Activated CD8-positive, alpha-beta T cell treated with anti-CD3 and anti-CD28 coated beads, Interleukin-2, amount 10 ng/mL, durations not matched to agents 7 days and 5 days (primary cell): Measurements from ENCODE around the gene FZR1. TPM values are rescaled to one million over a fixed set of nuclear protein-coding genes. Genes with fewer than 3 reads are reported as not detected.
"Not testable (repeated sequence)": the region's sequence is repeated elsewhere in the genome, so short reads cannot be mapped to it uniquely, and the experiment has no call there.

Source experiments
- ATAC-seq: fragments of 150-1000 bp; cut with Tn5 transposase; one replicate; pipeline ENCODE4 v1.10.0; 2021; ENCODE audit warnings: moderate library complexity
- CTCF ChIA-PET: fragments of 350-600 bp; sonication (Branson Sonifier 250); formaldehyde crosslinking; loops from one replicate; lab custom pipeline; 2021; ENCODE audit warnings: antibody characterized with exemption; lab: Charles Lee
- POLR2A ChIA-PET: fragments of 350-600 bp; sonication (Branson Sonifier 250); formaldehyde crosslinking; loops from one replicate; lab custom pipeline; 2021; ENCODE audit warnings: antibody characterized with exemption; lab: Charles Lee
- DNase-seq: peaks from one replicate; pipeline ENCODE4 v3.0.0-alpha.2; 2020
- H3K27ac Mint-ChIP-seq: one replicate; pipeline ENCODE4 v1.8.0; 2021; ENCODE audit warnings: mild to moderate bottlenecking, mixed read lengths
- H3K27me3 Mint-ChIP-seq: one replicate; pipeline ENCODE4 v1.8.0; 2021; ENCODE audit warnings: low read depth, mixed read lengths
- H3K36me3 Mint-ChIP-seq: one replicate; pipeline ENCODE4 v1.8.0; 2021; ENCODE audit warnings: low read depth, mixed read lengths
- H3K4me1 Mint-ChIP-seq: one replicate; pipeline ENCODE4 v1.8.0; 2021; ENCODE audit warnings: low read depth, mixed read lengths
- H3K4me3 Mint-ChIP-seq: one replicate; pipeline ENCODE4 v1.8.0; 2021; ENCODE audit warnings: mild to moderate bottlenecking, mixed read lengths
- H3K9me3 Mint-ChIP-seq: one replicate; pipeline ENCODE4 v1.8.0; 2022; ENCODE audit warnings: mixed read lengths; ENCODE audit not compliant: insufficient read depth
- total RNA-seq, 2 experiments: library from RNA; stranded (reverse); gene quantifications; one replicate each; pipeline ENCODE4 v1.2.3, GENCODE V29; 2021

The FZR1 gene
- total RNA-seq, 2 experiments from 2014 or later, result 72.7 to 81.6 TPM

GRCh38 chr19:3577723-3578344 is 71.7 kb downstream of the FZR1 start:
- ChIA-PET POLR2A (no interaction called here), CTCF (no interaction called here)
- Mint-ChIP-seq H3K9me3 (no peaks in the 10 kb centered on the region), H3K4me3 (no peak overlapping the region), H3K36me3 (peaks cover 9% of the 10 kb centered on the region), H3K27me3 (no peaks in the 10 kb centered on the region), H3K27ac (no peak overlapping the region), H3K4me1 (peaks cover 6% of the 10 kb centered on the region)
- DNase-seq (no peak), ATAC-seq (no peak)

- H3K36me3 Mint-ChIP-seq, result peaks cover 9% of the 10 kb centered on the region
- H3K9me3 Mint-ChIP-seq, result no peaks in the 10 kb centered on the region
- ChIA-PET POLR2A (no interaction called here), CTCF (interaction anchor here (1.5 kb wide), 1 partner anchor 13 kb away, joined by 3 read pairs; no protein-coding TSS in a partner anchor)
- no peak overlapping the region for H3K4me3 Mint-ChIP-seq
- no peak for DNase-seq
- peaks cover 6% of the 10 kb centered on the region for H3K4me1 Mint-ChIP-seq
- H3K27ac Mint-ChIP-seq, result no peak overlapping the region
- no peak for ATAC-seq
- H3K27me3 Mint-ChIP-seq, result peaks cover 2% of the 10 kb centered on the region
These were observed 72.3 kb downstream of the FZR1 start for GRCh38 chr19:3578390-3578789.

- H3K9me3 Mint-ChIP-seq, result no peaks in the 10 kb centered on the region
- ChIA-PET CTCF (no interaction called here), POLR2A (no interaction called here)
- no peak for ATAC-seq
- no peak overlapping the region for H3K27ac Mint-ChIP-seq
- peaks cover 5% of the 10 kb centered on the region for H3K36me3 Mint-ChIP-seq
- no peak overlapping the region for H3K4me3 Mint-ChIP-seq
- H3K4me1 Mint-ChIP-seq, result no peaks in the 10 kb centered on the region
- peaks cover 4% of the 10 kb centered on the region for H3K27me3 Mint-ChIP-seq
- DNase-seq, result no peak
These were observed 74.2 kb downstream of the FZR1 start for GRCh38 chr19:3580156-3580934.

- H3K4me1 Mint-ChIP-seq, H3K36me3 Mint-ChIP-seq, ATAC-seq, H3K27me3 Mint-ChIP-seq, DNase-seq, H3K4me3 Mint-ChIP-seq, H3K9me3 Mint-ChIP-seq, H3K27ac Mint-ChIP-seq, POLR2A ChIA-PET: not testable (repeated sequence)
- CTCF ChIA-PET, result interaction anchor here (1.1 kb wide), 1 partner anchor 36 kb away, joined by 3 read pairs; no protein-coding TSS in a partner anchor
These were observed 75.7 kb downstream of the FZR1 start for GRCh38 chr19:3581792-3582191.

GRCh38 chr19:3584036-3584802 is 78.1 kb downstream of the FZR1 start:
- H3K27ac Mint-ChIP-seq, POLR2A ChIA-PET, CTCF ChIA-PET, H3K9me3 Mint-ChIP-seq, H3K36me3 Mint-ChIP-seq, H3K4me1 Mint-ChIP-seq, H3K4me3 Mint-ChIP-seq, DNase-seq, H3K27me3 Mint-ChIP-seq, ATAC-seq: not testable (repeated sequence)

- no peak within 1 kb of the TSS for H3K27ac Mint-ChIP-seq
- DNase-seq, result no peak
- H3K9me3 Mint-ChIP-seq, result no peaks in the 10 kb centered on the region
- no peaks in the 10 kb centered on the region for H3K4me1 Mint-ChIP-seq
- ChIA-PET CTCF (interaction anchor here (0.8 to 1.3 kb wide), 7 partner anchors 12 to 144 kb away, joined by 3 to 5 read pairs (median 3); no protein-coding TSS in a partner anchor), POLR2A (interaction anchor here (0.9 kb wide), 1 partner anchor 27 kb away, joined by 3 read pairs; no protein-coding TSS in a partner anchor)
- peak; percentile 39 for ATAC-seq
- peaks cover 4% of the 10 kb centered on the region for H3K27me3 Mint-ChIP-seq
- no peak within 1 kb of the TSS for H3K4me3 Mint-ChIP-seq
- H3K36me3 Mint-ChIP-seq, result no peaks in the 10 kb centered on the region
These were observed 79.4 kb downstream of the FZR1 start, which contains the start of gene GIPC3 for GRCh38 chr19:3585301-3586126. Gene GIPC3, plus strand, starts transcription at chr19:3585478. Its CDS starts 120 bp downstream, at chr19:3585598.

GRCh38 chr19:3586127-3586626 is 80.1 kb downstream of the FZR1 start:
- H3K9me3 Mint-ChIP-seq, result no peaks in the 10 kb centered on the region
- ATAC-seq (peak; percentile 42), DNase-seq (peak; percentile 48)
- no peaks in the 10 kb centered on the region for H3K4me1 Mint-ChIP-seq
- H3K36me3 Mint-ChIP-seq, result no peaks in the 10 kb centered on the region
- POLR2A ChIA-PET, result interaction anchor here (0.9 kb wide), 1 partner anchor 27 kb away, joined by 3 read pairs; no protein-coding TSS in a partner anchor
- no peak overlapping the region for H3K4me3 Mint-ChIP-seq
- peaks cover 4% of the 10 kb centered on the region for H3K27me3 Mint-ChIP-seq
- CTCF ChIA-PET, result interaction anchor here (0.9 to 1.3 kb wide), 7 partner anchors 12 to 143 kb away, joined by 3 to 5 read pairs (median 3); no protein-coding TSS in a partner anchor
- H3K27ac Mint-ChIP-seq, result no peak overlapping the region

GRCh38 chr19:3586707-3587346 is 80.7 kb downstream of the FZR1 start:
- no peak for DNase-seq
- ChIA-PET POLR2A (no interaction called here), CTCF (interaction anchor here (1.1 to 1.3 kb wide), 3 partner anchors 18 to 262 kb away, joined by 3 read pairs; no protein-coding TSS in a partner anchor)
- no peaks in the 10 kb centered on the region for H3K9me3 Mint-ChIP-seq
- peaks cover 4% of the 10 kb centered on the region for H3K27me3 Mint-ChIP-seq
- ATAC-seq, result no peak
- H3K4me1 Mint-ChIP-seq, result no peaks in the 10 kb centered on the region
- no peak overlapping the region for H3K4me3 Mint-ChIP-seq
- H3K27ac Mint-ChIP-seq, result no peak overlapping the region
- H3K36me3 Mint-ChIP-seq, result no peaks in the 10 kb centered on the region
